Activated naive CD8-positive, alpha-beta T cell treated with anti-CD3 and anti-CD28 coated beads, Interleukin-2, amount 50 U/mL, for 24 hours (primary cell): Measurements from ENCODE around the gene ERBB4.

ENCODE experiments used
- ATAC-seq: fragments of 150-1000 bp; cut with Tn5 transposase; one replicate; pipeline ENCODE4 v1.10.0; 2021
- DNase-seq: peaks from one replicate; pipeline ENCODE4 v3.0.0; 2021
- H3K27ac Mint-ChIP-seq: one replicate; pipeline ENCODE4 v1.8.0; 2021; ENCODE audit warnings: mild to moderate bottlenecking, mixed read lengths
- H3K27me3 Mint-ChIP-seq: one replicate; pipeline ENCODE4 v1.8.0; 2021; ENCODE audit warnings: mixed read lengths
- H3K36me3 Mint-ChIP-seq: one replicate; pipeline ENCODE4 v1.8.0; 2021; ENCODE audit warnings: low read depth, mixed read lengths
- H3K4me1 Mint-ChIP-seq: one replicate; pipeline ENCODE4 v1.8.0; 2021; ENCODE audit warnings: mixed read lengths
- H3K4me3 Mint-ChIP-seq: one replicate; pipeline ENCODE4 v1.8.0; 2021; ENCODE audit warnings: mild to moderate bottlenecking, moderate library complexity, mixed read lengths
- H3K9me3 Mint-ChIP-seq: one replicate; pipeline ENCODE4 v1.8.0; 2021; ENCODE audit warnings: mixed read lengths

ERBB4 gene

GRCh38 chr2:211364911-211365310 is 1173.7 kb downstream of the ERBB4 start:
- Mint-ChIP-seq H3K36me3 (no peaks in the 10 kb centered on the region), H3K4me1 (no peaks in the 10 kb centered on the region), H3K27ac (no peak overlapping the region), H3K4me3 (no peak overlapping the region), H3K27me3 (no peaks in the 10 kb centered on the region), H3K9me3 (peaks cover 9% of the 10 kb centered on the region)
- ATAC-seq (no peak), DNase-seq (no peak)

GRCh38 chr2:211361383-211361782 is 1177.2 kb downstream of the ERBB4 start:
- peaks cover 9% of the 10 kb centered on the region for H3K9me3 Mint-ChIP-seq
- H3K36me3 Mint-ChIP-seq, result no peaks in the 10 kb centered on the region
- ATAC-seq (no peak), DNase-seq (no peak)
- no peak overlapping the region for H3K27ac Mint-ChIP-seq
- no peak overlapping the region for H3K4me3 Mint-ChIP-seq
- no peaks in the 10 kb centered on the region for H3K27me3 Mint-ChIP-seq
- no peaks in the 10 kb centered on the region for H3K4me1 Mint-ChIP-seq

- no peaks in the 10 kb centered on the region for H3K27me3 Mint-ChIP-seq
- H3K36me3 Mint-ChIP-seq, result no peaks in the 10 kb centered on the region
- H3K9me3 Mint-ChIP-seq, result peaks cover 9% of the 10 kb centered on the region
- ATAC-seq (no peak), DNase-seq (no peak)
- no peak overlapping the region for H3K4me3 Mint-ChIP-seq
- no peaks in the 10 kb centered on the region for H3K4me1 Mint-ChIP-seq
- no peak overlapping the region for H3K27ac Mint-ChIP-seq
Observed at GRCh38 chr2:211359347-211359746, 1179.3 kb downstream of the ERBB4 start.

GRCh38 chr2:211358504-211358903 is 1180.1 kb downstream of the ERBB4 start:
- no peaks in the 10 kb centered on the region for H3K36me3 Mint-ChIP-seq

GRCh38 chr2:211354481-211354880 is 1184.1 kb downstream of the ERBB4 start:
- Mint-ChIP-seq H3K4me3 (no peak overlapping the region), H3K27me3 (no peaks in the 10 kb centered on the region), H3K9me3 (peaks cover 3% of the 10 kb centered on the region), H3K4me1 (no peaks in the 10 kb centered on the region), H3K36me3 (no peaks in the 10 kb centered on the region), H3K27ac (no peak overlapping the region)
- DNase-seq (no peak), ATAC-seq (no peak)

More at GRCh38 chr2:211358504-211358903, 1180.1 kb downstream of the ERBB4 start:
- Mint-ChIP-seq H3K4me3 (no peak overlapping the region), H3K4me1 (no peaks in the 10 kb centered on the region), H3K27me3 (no peaks in the 10 kb centered on the region), H3K27ac (no peak overlapping the region), H3K9me3 (peaks cover 5% of the 10 kb centered on the region)
- ATAC-seq (no peak), DNase-seq (no peak)

- no peaks in the 10 kb centered on the region for H3K36me3 Mint-ChIP-seq
- DNase-seq (no peak), ATAC-seq (no peak)
- no peaks in the 10 kb centered on the region for H3K4me1 Mint-ChIP-seq
- no peaks in the 10 kb centered on the region for H3K27me3 Mint-ChIP-seq
- no peak overlapping the region for H3K27ac Mint-ChIP-seq
- peaks cover 3% of the 10 kb centered on the region for H3K9me3 Mint-ChIP-seq
- no peak overlapping the region for H3K4me3 Mint-ChIP-seq
Observed at GRCh38 chr2:211351987-211352386, 1186.6 kb downstream of the ERBB4 start.

- no peaks in the 10 kb centered on the region for H3K4me1 Mint-ChIP-seq
- no peak overlapping the region for H3K4me3 Mint-ChIP-seq
- ATAC-seq, result no peak
- no peaks in the 10 kb centered on the region for H3K27me3 Mint-ChIP-seq
- no peaks in the 10 kb centered on the region for H3K36me3 Mint-ChIP-seq
- DNase-seq, result no peak
- peaks cover 3% of the 10 kb centered on the region for H3K9me3 Mint-ChIP-seq
- H3K27ac Mint-ChIP-seq, result no peak overlapping the region
Observed at GRCh38 chr2:211349031-211349430, 1189.6 kb downstream of the ERBB4 start.

- ATAC-seq (no peak), DNase-seq (no peak)
- no peak overlapping the region for H3K27ac Mint-ChIP-seq
- H3K9me3 Mint-ChIP-seq, result peaks cover 3% of the 10 kb centered on the region
- H3K27me3 Mint-ChIP-seq, result no peaks in the 10 kb centered on the region
- H3K4me3 Mint-ChIP-seq, result no peak overlapping the region
- no peaks in the 10 kb centered on the region for H3K36me3 Mint-ChIP-seq
- no peaks in the 10 kb centered on the region for H3K4me1 Mint-ChIP-seq
Observed at GRCh38 chr2:211347328-211347727, 1191.3 kb downstream of the ERBB4 start.

- no peak overlapping the region for H3K27ac Mint-ChIP-seq
- no peaks in the 10 kb centered on the region for H3K9me3 Mint-ChIP-seq
- no peak overlapping the region for H3K4me3 Mint-ChIP-seq
- H3K36me3 Mint-ChIP-seq, result no peaks in the 10 kb centered on the region
- DNase-seq (no peak), ATAC-seq (no peak)
- H3K27me3 Mint-ChIP-seq, result no peaks in the 10 kb centered on the region
- H3K4me1 Mint-ChIP-seq, result no peaks in the 10 kb centered on the region
Observed at GRCh38 chr2:211344289-211344688, 1194.3 kb downstream of the ERBB4 start.

- ATAC-seq (no peak), DNase-seq (no peak)
- Mint-ChIP-seq H3K36me3 (no peaks in the 10 kb centered on the region), H3K27ac (no peak overlapping the region), H3K9me3 (peaks cover 6% of the 10 kb centered on the region), H3K27me3 (no peaks in the 10 kb centered on the region), H3K4me3 (no peak overlapping the region), H3K4me1 (no peaks in the 10 kb centered on the region)
Observed at GRCh38 chr2:211333377-211333776, 1205.2 kb downstream of the ERBB4 start.

GRCh38 chr2:211331736-211332135 is 1206.9 kb downstream of the ERBB4 start:
- H3K27ac Mint-ChIP-seq, result no peak overlapping the region
- ATAC-seq (no peak), DNase-seq (no peak)
- H3K9me3 Mint-ChIP-seq, result peaks cover 6% of the 10 kb centered on the region
- no peak overlapping the region for H3K4me3 Mint-ChIP-seq
- no peaks in the 10 kb centered on the region for H3K4me1 Mint-ChIP-seq
- no peaks in the 10 kb centered on the region for H3K27me3 Mint-ChIP-seq
- no peaks in the 10 kb centered on the region for H3K36me3 Mint-ChIP-seq

GRCh38 chr2:211329882-211330281 is 1208.7 kb downstream of the ERBB4 start:
- Mint-ChIP-seq H3K4me1 (no peaks in the 10 kb centered on the region), H3K27ac (no peak overlapping the region), H3K36me3 (no peaks in the 10 kb centered on the region), H3K9me3 (no peaks in the 10 kb centered on the region), H3K27me3 (no peaks in the 10 kb centered on the region), H3K4me3 (no peak overlapping the region)
- ATAC-seq (no peak), DNase-seq (no peak)

GRCh38 chr2:211329421-211329820 is 1209.2 kb downstream of the ERBB4 start:
- H3K36me3 Mint-ChIP-seq, result no peaks in the 10 kb centered on the region
- ATAC-seq (no peak), DNase-seq (no peak)
- no peak overlapping the region for H3K27ac Mint-ChIP-seq
- no peaks in the 10 kb centered on the region for H3K4me1 Mint-ChIP-seq
- no peaks in the 10 kb centered on the region for H3K27me3 Mint-ChIP-seq
- H3K9me3 Mint-ChIP-seq, result no peaks in the 10 kb centered on the region
- H3K4me3 Mint-ChIP-seq, result no peak overlapping the region

- H3K9me3 Mint-ChIP-seq, result no peaks in the 10 kb centered on the region
- DNase-seq, result no peak
- no peak overlapping the region for H3K27ac Mint-ChIP-seq
- H3K4me1 Mint-ChIP-seq, result no peaks in the 10 kb centered on the region
- H3K36me3 Mint-ChIP-seq, result no peaks in the 10 kb centered on the region
- H3K4me3 Mint-ChIP-seq, result no peak overlapping the region
- H3K27me3 Mint-ChIP-seq, result no peaks in the 10 kb centered on the region
- ATAC-seq, result no peak
Observed at GRCh38 chr2:211328126-211328525, 1210.5 kb downstream of the ERBB4 start.
